Measurements from ENCODE around the gene RARRES2.

The RARRES2 gene

DNA sequence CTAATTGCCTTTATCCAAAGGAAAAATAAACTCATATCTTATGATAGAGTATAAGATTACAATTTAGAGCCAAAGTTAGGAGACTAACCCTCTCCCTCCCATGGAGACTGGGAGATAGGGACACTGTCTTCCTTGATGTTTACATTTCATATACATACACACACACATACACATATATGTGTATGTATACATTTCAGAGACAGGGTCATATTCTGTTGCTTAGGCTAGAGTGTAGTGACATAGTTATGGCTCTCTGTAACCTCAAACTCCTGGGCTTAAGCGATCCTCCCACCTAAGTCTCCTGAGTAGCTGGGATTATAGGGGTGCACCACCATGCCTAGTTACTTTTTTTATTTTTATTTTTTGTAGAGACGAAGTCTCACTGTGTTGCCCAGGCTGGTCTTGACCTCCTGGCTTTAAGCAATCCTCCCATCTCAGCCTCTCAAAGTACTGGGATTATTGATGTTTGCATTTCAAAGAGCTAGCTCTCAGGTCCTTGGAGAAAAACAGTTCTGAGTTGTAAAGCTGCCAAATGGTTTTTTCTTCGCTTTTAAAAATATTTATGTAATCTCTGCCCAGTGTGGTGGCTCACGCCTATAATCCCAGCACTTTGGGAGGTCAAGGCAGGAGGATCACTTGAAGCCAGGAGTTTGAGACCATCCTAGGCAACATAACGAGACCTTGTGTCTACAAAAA, 19.1 kb upstream of the RARRES2 start:
- DNase-seq = no peak

DNA sequence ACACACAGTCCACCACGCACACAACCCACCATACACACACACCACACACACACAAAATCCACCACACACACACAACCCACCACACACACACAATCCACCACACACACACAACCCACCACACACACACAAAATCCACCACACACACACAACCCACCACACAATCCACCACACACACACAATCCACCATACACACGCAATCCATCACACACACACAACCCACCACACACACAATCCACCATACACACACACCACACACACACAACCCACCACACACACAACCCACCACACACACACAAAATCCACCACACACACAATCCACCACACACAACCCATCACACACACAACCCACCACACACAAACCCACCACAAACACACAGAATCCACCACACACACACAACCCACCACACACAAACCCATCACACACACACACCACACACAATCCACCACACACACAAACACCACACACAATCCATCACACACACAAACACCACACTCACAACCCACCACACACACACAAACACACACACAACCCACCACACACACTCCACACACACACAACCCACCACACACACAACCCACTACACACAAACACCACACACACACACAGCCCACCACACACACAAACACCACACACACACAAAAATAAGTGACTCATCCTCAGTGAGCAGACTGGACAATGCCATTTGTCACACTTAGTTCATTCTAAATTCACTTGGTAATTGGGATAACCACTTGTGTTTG, 18.4 kb upstream of the RARRES2 start:
- DNase-seq = no peak

DNA sequence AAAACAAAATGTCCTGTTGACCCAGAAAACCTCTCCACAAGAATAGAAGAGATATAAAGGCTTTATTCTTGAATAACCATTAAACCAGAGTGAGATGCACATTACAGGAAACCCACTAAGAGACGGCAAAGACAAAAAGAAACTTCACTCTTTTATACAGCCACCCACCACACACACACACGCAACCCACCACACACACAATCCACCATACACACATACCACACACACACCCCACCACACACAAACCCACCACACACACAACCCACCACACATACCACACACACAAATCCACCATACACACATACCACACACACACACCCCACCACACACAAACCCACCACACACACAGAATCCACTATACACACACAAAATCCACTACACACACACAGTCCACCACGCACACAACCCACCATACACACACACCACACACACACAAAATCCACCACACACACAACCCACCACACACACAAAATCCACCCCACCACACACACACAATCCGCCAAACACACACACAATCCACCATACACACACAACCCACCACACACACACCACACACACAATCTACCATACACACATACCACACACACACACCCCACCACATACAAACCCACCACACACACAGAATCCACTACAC, 17.7 kb upstream of the RARRES2 start:
- no peak for DNase-seq

DNA sequence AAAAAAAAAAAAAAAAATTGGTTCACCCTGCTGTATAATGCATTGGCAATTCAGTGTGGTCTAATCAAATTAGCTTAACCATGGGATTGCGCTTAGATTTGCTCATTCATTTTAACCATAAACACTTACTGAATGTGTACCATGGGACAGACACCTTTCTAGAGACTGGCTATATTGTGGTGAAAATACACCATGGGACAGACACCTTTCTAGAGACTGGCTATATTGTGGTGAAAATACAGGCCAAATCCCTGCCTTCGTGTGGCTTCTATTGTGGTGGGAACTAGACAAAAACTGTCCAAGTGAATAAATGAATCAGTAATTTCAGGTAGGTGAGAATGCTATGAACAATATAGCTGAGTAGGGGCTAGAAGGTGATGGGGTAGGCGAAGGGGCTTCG, 17.0 kb upstream of the RARRES2 start:
- no peak for DNase-seq

DNA sequence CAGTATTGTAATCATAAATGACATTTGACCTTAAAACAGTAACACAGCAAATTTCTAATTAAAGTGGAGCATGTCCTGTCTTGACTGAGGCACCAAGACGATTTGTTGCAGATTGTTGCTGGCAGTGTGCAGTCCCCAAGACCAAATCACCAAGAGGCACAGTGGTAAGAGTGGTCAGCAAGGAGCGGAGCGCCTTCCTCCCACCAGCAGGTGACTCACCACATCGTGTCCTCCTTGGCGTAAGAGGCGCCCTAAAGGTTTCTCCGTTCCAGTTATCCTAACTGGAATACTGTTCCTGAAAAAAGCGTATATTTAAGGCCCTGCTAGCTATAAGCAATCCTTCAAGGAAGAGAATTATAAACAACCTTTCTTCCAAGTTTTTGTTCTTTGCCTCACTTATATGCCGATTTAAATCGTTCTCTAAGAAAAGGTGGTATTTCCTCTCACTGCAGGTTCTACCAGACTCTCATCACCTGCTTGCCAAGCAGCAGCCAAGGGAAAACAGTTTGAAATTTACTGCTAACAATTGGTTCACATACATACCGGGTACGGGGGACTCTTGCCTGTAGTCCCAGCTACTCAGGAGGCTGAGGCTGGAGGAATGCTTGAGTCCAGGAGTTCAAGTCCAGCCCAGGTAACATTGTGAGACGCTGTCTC, 16.5 kb upstream of the RARRES2 start:
- DNase-seq = no peak

DNA sequence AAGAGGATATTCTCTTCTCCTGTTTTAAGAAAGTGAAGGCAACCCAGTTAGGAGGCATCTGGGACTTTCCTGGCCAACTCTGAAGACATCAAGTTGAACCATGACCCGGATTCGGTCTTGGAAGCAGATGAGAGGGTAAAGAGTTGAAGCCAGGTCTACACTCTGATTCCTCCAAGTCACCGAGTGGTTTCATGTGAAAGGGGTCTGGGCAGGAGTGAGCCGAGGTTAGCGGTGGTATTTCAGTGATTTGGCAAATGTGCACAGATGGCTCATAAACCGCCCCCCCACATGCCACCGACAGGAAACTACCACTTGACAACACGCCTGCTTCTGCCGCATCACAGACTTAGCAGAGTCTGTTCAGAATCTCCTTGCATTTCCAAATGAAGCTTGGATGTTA, 15.8 kb upstream of the RARRES2 start:
- no peak for DNase-seq

DNA sequence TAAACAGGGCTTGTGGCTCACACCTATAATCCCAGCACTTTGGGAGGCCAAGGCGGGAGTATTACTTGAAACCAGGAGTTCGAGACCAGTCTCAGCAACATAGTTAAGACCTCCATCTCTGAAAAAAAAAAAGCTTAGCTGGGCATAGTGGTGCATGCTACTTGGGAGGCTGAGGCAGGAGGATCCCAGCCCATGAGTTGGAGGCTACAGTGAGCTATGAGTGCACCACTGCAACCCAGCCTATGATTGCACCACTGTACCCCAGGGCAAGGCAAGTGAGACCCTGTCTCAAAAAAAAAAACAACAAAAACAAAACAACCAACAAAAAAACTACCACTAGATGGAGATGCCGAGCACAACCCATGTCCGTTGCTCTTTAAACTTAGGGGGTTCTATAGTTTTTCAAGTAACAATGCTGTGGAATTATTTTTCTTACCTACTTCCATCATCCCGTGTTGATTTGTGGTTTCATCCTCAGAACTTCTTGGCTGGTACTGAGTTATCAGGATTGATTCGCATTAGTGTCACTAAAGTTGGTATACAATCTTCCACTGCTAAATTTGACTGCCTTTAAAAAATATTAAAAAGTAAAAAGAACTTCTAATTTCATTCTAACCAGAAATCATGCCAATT, 15.0 kb upstream of the RARRES2 start:
- no peak for DNase-seq

DNA sequence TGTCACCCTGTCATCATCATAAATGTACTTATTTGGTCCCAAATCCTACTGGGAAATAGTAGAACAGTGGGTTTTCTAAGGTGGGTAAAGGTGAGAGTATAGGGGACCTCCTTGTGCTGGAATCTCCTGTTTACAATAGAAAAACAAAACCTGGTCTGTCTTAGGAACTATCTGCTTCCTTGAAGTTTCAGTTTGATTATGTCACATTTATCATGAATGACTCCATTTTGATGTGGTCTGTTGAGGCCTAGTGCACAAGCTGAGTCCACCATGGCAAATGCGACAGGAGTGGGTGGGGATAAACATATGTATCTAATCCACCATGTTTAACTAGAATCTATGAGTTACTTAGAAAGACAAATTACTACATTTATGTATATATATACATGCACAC, 14.2 kb upstream of the RARRES2 start:
- DNase-seq = no peak

DNA sequence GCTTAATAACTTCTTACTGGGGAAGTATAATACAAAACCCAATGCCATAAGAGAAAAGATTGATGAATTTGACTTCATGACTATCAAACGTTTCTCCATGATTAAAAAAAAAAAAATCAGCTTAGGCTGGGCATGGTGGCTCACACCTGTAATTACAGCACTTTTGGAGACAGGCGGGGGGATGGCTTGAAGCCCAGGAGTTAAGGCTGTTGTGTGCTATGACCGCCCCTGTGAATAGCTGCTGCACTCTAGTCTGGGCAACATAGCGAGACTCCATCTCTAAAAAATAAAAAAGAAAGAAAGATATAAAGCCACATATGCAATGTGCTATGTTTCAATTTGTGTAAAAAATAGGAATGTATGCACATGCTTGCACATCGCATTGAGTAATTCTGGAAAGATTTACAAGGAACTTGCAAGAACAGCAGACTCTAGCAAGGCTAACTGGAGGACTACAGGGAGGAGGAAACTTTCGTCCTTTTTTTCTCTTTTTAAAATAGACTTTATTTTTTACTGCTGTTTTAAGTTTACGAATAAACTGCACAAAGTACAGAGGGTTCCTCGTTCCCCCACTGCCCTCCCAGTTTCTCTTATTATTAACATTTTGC, 10.3 kb upstream of the RARRES2 start:
- no peak for DNase-seq

DNA sequence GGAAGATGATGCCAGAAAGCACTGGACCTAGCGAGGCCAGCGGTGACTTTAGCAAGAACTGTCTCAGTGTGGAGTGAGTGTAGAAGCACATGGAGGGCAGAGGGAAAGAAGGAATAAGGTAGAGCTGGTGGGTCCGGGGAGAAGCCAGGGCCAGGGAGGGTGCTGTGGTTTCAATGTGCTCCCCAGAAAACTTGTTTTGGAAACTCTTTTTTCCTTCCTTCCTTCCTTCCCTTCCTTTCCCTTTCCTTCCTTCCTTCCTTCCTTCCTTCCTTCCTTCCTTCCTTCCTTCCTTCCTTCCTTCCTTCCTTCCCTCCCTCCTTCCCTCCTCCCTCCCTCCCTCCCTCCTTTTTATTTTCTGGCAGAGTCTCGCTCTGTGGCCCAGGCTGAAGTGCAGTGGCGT, 5.5 kb upstream of the RARRES2 start:
- no peak for DNase-seq

DNA sequence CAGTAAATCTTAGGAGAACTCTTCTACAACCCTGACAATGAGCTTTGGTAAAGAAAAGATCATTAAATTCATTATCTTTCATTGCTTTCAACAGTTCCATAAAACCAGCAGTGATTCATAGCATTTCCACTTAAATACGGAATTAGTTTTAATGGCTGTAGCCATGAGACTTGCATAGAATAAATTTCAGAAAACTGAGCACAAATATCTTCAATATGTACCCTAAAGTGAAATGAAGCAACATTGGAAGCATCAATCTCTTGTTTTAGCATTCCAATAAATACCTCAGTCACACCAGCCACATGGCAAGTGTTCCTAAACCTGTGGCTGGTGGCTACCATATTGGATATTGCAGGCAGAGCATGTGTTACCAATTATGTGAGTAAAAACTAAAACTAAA, 3.6 kb upstream of the RARRES2 start:
- DNase-seq = no peak

DNA sequence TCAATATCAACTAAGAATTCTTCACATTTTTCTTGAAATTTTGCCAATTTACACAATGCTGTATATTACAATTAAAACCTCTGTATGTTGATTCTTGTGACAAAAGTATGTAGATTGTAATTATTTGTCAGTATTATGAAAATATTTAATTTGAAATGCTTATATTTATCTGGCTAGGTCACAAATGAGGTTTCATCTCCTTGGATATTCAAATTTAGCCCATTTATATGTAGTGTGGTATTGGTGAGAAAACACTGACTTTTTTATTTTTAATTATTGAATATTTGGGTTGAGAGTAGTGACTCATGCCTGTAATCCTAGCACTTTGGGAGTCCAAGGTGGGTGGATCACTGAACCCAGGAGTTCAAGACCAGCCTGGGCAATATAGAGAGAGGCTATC, 2.9 kb upstream of the RARRES2 start:
- DNase-seq = no peak

DNA sequence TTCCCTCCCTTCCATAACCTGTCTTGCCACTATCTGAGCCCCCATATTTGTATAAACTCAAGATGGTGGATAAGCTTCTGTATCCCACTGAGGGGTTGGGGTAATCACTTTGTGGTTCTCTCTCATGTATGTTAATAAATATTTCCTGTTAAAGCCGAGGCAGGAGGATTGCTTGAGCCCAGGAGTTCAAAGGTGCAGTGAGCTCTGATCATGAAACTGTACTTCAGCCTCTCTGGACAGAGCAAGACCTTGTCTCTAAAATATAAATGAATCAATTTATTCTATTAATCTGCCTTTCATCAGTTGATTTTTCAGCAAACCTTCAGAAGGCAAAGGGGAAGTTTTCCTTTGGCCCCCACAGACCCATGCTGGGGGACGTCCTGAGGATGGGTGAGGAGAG, 1.8 kb upstream of the RARRES2 start:
- no peak for DNase-seq

DNA sequence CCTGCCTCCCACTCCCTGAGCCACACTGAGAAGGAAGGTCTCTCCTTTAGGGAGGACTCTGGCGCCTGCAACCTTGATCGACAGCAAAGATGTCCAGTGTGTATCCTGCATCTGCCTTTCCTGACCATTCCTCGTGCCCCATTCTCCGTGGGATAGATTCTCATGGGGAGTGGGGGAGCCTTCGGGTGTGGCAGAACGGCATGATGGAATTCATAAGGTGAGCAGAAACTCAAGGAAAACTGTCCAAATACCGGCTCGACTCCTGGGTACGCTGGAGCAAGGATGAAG, 636 bp upstream of the RARRES2 start:
- DNase-seq = no peak

DNA sequence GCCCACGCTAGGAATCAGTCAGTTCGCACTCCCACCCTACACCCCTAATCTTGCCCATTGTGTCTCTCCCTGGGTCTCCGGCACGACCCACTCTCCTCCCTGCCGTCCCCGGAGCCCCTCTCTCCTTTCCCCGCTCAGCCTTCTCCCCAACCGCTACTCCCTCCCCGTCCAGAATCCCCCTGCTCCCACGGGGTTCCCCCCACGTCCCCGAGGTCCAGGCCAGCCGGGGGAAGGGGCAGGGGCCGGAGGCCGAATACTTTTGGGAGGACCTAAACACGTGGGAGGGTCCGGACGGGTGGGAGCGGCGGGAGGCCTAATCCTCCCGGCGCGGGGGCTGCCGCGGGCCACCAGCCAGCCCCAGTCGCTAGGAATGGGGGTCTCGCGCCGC, 560 bp downstream of the RARRES2 start:
- no peak for DNase-seq

DNA sequence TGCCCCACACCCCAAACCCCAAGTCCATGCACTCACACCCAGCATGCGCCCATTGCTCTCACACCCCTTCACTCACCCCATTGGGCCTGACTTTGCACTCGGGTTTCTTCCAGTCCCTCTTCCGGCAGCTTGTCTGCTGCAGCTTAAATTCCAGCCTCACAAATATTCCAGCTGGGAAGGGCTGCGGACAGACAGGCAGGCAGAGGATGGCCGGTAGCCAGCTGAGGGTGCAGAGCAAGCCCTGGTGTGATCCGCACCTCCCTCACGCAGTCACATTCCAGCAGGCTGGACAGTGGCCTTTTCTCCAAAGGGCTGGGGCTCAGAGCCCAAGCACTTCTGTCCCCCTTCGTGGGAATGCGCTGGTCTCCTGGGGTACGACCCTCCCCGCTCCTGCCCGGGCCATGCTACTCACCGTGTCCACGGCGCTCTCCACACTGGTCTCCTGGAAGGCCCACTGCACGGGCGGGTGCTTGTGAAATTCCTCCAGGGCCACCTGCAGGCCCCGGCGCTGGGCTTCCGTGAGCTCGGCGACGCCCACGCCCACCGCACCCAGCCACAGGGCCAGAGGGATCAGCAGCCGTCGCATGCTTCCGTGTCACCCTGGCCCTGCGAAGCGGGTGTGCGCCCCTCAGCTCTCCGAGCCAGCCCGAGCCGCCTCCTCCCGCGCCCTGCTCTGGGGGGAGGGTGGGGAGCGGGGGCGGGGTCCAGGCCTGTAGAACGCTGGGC, 1.2 kb downstream of the RARRES2 start:
- no peak for DNase-seq

DNA sequence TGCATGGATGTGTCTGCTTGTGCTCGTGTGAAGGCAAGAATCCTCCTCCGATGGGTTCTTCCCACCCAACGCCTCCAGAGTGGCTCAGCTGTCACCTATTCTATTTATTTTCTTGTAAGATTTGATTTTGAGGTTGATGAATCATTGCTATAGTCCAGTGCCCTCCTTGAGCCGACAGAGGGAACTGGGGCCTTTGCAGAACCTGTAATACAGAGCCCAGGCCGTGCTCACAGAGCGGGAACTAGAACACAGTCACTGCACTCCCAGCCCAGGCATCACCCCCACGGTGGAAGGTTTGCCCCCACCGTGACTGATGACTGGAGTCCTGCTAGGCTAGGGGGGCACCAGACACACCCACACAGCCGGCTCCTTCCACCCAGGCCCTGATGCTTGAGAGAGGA, 2.0 kb downstream of the RARRES2 start:
- DNase-seq = no peak

DNA sequence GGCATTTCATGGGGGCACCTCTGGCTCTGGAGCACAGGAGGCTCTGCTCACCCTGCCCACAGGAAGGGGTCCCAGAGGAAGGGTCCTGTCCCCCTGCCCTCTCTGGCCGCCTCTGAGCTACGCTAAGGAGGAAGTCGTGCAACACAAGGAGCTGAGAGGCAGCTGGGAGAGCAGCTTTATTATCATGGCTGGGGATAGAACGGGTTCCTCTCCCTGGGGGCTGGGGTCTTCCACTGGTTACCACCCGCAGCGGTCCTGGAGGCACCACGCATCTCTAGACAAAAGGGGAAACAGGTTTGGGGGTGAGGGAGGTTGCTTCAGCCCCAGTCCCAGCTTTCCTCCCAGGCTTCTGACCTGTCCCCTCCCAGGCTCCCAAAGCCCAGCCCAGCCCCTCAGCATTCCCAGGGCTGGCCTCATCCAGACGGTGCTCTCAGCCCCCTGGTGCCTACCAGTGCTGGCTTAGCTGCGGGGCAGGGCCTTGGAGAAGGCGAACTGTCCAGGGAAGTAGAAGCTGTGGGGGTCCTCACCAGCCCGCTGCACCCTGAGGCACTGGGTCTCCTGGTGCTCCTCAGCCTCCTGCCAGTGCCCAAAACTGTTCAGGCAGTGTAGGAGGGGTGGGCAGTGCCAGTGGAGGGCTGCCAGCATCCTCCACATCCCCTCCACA, 3.1 kb downstream of the RARRES2 start:
- DNase-seq = no peak

DNA sequence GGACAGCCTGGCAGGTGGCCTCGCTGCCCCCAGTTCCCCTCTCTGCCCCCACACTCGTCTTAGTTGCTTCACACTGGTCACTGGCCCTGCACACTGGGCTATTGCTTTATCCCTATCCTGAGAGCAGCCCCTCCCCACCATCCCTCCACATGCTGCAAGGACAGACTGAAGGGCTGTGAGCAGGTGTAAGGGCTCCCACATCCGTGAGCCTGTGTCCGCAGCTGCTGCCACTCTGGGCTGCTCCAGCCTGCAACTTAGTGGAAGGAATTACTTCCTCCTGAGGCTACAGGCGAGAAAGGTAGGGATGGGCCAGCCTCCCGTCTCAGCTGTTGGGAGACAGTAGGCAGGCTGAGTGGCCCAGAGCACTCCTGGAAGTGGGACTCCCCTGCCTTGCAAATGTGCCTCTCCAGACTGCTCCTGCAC, 3.8 kb downstream of the RARRES2 start:
- DNase-seq = no peak

DNA sequence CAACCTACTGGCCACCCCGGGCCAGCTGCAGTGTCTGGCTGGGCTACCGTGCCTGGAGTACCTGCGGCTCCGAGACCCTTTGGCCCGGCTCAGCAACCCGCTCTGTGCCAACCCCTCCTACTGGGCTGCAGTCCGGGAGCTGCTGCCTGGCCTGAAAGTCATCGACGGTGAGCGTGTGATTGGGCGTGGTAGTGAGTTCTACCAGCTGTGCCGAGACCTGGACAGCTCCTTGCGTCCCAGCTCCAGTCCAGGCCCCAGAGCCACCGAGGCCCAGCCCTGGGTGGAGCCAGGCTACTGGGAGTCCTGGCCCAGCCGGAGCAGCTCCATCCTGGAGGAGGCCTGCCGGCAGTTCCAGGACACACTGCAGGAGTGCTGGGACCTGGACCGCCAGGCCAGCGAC, 4.2 kb downstream of the RARRES2 start:
- no peak for DNase-seq

DNA sequence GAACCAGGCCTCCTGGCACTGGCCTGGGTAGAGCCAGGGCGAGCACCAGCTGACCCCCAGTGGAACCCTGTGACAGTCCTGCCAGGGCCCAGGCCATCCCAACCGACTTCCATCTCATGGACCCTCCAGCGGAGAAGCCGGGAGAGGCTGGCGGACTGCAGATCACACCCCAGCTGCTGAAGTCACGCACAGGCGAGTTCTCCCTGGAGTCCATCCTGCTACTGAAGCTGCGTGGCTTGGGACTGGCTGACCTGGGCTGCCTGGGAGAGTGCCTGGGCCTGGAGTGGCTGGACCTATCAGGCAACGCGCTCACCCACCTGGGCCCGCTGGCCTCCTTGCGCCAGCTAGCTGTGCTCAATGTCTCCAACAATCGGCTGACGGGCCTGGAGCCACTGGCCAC, 4.7 kb downstream of the RARRES2 start:
- no peak for DNase-seq

DNA sequence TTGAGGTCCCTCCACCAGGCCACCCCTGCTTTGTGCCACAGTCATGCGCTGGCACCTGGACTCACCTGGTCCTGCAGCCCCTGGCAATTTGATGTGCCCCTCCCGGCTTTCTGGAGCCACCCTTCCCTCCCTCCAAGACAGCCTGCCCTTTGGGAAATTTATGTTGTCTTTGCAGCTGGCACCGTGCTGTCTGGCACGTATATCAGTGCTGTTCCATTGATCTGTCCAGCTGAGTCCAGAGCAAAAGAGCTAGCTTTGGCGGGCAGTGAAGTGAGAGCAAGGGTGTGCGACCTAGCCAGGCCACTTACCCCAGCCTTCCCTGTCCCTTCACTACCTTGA, 5.7 kb downstream of the RARRES2 start:
- no peak for DNase-seq
